Sciatic nerve (tissue), 2 donors: ENCODE measurements around the gene ADGRF3. TPM values are rescaled to one million over a fixed set of nuclear protein-coding genes. Genes with fewer than 3 reads are reported as not detected.
A peak's percentile ranks its signal among the peaks of the same experiment; 100 is the strongest.
"Not testable (repeated sequence)": the region's sequence is repeated elsewhere in the genome, so short reads cannot be mapped to it uniquely, and the experiment has no call there.

Source experiments
- ATAC-seq: fragments of 200-7000 bp; cut with Tn5 transposase; one replicate; pipeline ENCODE4 v1.9.1; 2020; ENCODE audit warnings: mild to moderate bottlenecking, moderate library complexity
- DNase-seq: peaks from one replicate; pipeline ENCODE4 v3.0.0-alpha.2; 2020; ENCODE audit warnings: low spot score
- intact Hi-C: fragments of 100-400 bp; cut with DNase I; formaldehyde crosslinking; loops from one replicate; pipeline ENCODE4 v1.14.2; 2022
- total RNA-seq: library from RNA; stranded (reverse); fragmentation: NEBNext Ultra II Directional; extraction: Animal tissue kit (Norgen Biotek cat#: 25700); gene quantifications from one replicate; pipeline ENCODE4 v1.2.1, GENCODE V29; 2021
- donor health status: DM: no; HTN: no; CAD: no.
- donor health status: DM: no; HTN: no; CAD: no.

Gene ADGRF3
- total RNA-seq, 1 donor from 2014 or later, result not detected

DNA sequence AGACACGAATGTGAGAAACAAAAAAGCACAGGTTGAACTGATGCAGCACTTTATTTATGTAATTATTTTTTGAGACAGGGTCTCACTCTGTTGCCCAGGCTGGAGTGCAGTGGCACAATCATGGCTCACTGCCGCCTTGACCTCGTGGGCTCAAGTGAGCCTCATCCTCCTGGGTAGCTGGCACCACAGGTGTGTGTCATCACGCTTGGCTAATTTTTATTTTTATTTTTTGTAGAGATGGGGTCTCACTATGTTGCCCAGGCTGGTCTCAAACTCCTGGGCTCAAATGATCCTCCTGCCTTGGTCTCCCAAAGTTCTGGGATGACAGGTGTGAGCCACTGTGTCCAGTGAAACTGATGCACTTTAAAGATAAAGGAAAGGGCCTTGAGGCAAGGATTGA lies 17.5 kb downstream of the ADGRF3 start:
- not testable (repeated sequence) for DNase-seq, ATAC-seq
- intact Hi-C loops, result loop anchor here (10.0 kb wide), 1 partner anchor 84 kb away; the partner anchor contains the start of genes HADHA and HADHB

DNA sequence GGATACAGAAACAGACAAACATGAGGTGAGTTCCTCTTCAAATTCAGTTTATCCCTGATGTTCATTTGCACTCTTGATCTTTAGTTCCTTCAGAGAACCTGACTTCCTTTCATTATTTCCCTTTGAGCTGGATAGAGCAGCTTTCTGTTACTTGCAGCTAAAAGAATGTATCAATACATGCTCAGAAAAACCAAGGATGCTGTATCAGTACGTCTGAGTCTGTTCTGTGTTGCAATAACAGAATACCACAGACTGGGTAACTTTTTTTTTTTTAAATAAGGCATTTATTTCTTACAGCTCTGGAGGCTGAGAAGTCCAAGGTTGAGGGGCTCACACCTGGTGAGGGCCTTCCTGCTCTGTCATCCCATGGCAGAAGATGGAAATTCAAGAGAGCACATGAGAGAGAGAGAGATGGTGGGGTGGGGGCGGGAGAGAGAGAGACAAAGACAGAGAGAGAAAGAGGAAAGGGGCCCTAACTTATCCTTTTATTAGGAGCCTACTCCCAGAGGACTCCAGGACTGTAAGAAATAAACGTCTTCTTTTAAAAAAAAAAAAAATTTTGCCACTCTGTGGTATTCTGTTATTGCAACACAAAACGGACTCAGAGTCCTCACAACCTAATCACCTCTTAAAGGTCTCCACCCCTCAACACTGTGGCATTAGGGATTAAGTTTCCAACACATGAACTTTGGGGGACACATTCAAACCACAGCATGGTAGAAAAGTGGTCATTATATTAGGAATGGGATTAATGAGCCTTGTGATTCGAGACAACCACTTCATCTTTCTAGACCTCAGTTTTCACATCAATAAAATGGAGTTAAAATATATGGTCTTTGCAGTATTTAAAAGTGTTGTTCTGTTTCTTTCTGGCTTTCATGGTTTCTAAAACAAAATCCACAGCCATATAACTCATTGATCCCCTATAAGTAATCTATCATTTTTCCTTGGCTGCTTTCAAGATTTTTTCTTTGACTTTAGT lies 19.0 kb downstream of the ADGRF3 start:
- ATAC-seq (no peak), DNase-seq (no peak)
- intact Hi-C loops, result loop anchor here (10.0 kb wide), 1 partner anchor 83 kb away; the partner anchor contains the start of genes HADHA and HADHB

DNA sequence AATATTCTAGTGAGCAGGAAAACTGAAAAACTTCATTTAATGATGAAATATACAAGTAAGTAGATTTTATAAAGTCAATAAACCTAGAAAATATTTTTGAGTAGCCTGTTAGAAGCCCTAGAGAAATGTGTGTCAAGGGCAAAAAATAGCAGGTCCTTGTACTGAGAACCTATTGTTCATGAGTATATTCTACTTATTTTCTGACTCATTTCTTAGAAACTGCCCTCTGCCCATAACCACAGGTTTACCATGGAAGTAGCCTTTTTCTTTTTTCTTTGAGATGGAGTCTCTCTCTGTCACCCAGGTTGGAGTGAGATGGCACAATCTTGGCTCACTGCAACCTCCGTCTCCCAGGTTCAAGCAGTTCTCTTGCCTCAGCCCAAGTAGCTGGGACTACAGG lies 20.1 kb downstream of the ADGRF3 start:
- intact Hi-C loops, result loop anchor here (10.0 kb wide), 1 partner anchor 82 kb away; the partner anchor contains the start of genes HADHA and HADHB
- ATAC-seq (no peak), DNase-seq (no peak)

DNA sequence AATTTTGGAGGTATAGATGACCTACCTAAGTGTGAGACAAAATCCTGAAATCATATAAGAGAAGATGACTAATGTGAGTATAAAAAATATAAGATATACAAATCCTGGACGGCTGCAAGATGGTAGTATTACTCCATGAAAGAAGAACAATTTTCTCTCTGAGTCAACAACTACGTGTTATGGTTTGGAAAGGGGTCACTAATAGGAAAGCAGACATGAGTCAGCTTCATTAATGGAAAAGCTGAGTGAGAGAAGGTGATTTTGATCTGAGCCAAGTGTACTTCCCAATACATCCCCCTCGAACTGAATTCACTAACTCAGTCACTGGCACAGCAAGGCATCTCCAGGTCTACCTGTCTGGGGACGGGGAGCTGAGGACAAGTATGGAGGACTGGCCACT lies 20.7 kb downstream of the ADGRF3 start:
- DNase-seq, result no peak
- ATAC-seq, result no peak
- intact Hi-C loops, result loop anchor here (10.0 kb wide), 1 partner anchor 81 kb away; the partner anchor contains the start of genes HADHA and HADHB

DNA sequence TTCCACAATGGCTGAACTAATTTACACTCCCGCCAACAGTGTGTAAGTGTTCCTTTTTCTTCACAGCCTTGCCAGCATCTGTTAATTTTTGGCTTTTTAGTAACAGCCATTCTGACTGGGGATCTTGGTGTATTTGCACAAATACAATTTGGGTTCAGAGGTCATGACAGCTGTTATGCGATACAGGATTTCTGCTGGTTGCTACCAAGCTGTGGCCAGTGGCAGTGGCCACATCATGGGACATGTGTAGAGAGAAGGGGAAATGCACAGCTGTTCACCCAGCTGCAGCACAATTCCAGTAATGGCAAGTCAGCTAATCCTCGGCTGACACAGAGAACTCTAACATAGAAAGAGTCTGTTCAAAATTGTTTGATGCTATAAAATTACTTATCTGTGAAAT lies 21.7 kb downstream of the ADGRF3 start:
- intact Hi-C loops, result loop anchor here (10.0 kb wide), 1 partner anchor 80 kb away; the partner anchor contains the start of genes HADHA and HADHB

DNA sequence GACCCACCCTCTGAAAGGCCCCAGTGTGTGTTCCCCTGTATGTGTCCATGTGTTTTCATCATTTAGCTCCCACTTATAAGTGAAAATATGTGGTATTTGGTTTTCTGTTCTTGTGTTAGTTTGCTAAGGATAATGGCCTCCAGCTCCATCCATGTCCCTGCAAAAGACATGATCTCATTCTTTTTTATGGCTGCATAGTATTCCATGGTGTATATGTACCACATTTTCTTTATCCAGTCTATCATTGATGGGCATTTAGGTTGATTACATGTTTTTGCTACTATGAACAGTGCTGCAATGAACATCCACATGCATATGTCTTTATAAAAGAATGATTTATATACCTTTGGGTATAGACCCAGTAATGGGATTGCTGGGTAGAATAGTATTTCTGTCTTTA lies 22.1 kb downstream of the ADGRF3 start:
- not testable (repeated sequence) for DNase-seq, ATAC-seq
- intact Hi-C loops, result loop anchor here (10.0 kb wide), 1 partner anchor 80 kb away; the partner anchor contains the start of genes HADHA and HADHB

More for the DNA sequence above, 21.7 kb downstream of the ADGRF3 start:
- no peak for ATAC-seq
- no peak for DNase-seq

DNA sequence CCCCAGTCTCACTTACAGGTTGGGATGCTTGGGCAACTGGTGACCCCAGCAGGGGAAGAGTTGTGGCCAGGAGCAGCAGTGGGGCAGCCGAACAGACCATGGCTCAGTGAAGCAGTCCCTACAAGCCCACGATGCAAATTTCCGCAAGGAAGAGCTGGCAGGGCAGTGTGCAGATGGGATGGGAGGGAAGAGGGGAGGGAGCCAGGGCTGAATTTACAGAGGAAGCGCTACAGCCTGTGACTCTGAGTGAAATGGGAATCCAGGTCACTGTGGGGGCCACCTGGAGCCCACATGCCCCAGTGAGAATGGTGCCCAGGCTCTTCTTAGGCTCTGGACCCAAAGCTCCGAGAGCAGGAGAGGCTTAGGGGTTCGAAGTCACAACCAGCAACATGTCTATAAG lies 27.6 kb downstream of the ADGRF3 start:
- ATAC-seq (no peak), DNase-seq (no peak)
- intact Hi-C loops, result no loop called here

DNA sequence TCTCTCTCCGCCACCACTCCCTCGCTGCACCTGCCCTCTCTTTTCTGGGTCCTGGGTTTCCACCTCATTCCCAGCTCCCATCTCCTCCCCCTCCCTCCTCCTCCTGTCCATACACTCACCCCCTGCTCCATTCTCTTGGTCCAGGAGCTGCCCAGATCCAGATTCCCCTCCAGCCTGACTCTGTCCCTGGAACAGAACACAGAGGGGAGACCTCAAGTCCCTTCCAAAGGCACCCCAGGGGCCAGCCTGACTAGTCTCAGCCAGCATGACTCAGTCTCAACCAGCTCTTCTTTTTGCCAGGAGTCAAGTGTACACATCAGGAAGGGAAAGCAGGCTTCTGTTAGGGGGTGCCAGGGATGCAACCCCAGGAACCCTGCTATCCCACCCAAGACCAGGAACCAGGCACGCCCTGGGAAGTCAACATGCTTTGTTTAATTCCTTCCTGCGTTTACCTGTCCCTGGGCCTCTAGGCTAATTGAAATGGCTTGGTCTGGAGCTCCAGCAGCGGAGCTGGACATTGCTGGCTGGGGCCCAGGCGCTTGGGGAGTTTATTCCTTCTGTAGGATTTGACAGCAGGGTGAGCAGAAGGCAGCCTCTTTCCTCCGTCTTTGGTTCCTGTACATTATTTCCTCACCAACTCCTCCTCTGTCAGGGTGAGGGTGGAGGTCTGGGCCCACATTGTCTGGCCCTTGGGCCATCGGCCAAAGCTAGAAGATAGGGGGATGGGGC lies 29.0 kb downstream of the ADGRF3 start:
- intact Hi-C loops, result no loop called here
- DNase-seq (no peak), ATAC-seq (no peak)

DNA sequence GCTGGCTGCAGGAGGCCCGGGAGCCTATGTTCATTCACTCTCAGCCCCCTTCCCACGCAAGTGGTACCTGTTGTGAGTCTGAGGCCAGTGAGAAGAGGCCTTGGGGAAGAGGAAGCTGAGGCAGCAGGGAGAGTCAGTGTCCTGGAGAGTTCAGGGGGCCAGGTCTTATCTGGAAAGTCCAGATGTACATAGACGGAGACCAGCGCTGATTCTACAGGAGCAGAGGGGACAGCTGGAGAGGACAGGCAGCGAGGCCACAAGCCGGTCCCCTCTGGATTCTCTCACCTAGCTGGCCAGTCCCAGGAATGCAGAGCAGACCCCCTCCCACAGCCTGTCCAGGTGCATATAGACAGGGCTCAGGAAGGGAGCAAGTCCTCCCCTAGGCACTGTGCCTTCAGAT lies 29.7 kb downstream of the ADGRF3 start:
- no peak for ATAC-seq
- intact Hi-C loops, result no loop called here

DNA sequence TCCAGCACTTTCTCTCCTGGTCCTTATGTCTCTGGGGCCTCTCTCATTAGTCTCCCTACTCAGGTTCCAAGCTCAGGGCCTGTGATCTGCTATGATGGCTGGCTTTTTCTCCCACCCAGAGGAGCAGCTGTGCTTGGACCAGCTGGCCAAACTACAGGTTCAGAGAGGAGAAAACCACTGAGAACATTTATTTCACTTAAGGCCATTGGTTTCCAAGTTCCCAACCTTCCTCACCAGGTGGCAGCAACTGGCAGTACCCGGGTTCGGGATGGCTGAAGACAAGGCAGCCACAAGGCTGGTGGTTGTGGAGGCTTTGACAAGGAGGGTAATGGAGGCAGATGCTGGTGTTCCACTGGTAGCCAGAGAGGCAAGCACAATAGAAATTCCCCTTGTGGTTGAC lies 30.5 kb downstream of the ADGRF3 start:
- no peak for DNase-seq
- intact Hi-C loops, result no loop called here

More for the DNA sequence above, 29.7 kb downstream of the ADGRF3 start:
- DNase-seq, result no peak

DNA sequence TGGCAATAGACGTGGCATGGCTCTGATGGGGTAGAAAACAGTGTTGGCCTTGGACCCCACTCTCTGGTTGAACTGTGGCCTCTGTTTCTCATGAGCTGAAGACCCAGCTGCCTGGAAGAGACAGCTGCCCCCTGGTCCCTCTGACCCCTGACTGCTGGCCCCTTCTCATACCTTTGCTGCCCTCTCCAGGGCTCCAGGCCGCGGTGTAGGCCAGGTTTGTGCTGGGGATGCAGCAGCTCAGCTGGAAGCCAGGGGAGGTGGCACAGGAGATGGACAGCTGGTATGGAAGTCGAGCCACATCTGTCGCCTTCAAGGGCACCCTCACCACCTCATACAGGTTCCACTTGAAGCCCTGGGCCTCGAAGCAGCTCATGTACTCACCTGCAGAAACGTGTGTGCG lies 32.3 kb downstream of the ADGRF3 start:
- intact Hi-C loops, result no loop called here
- DNase-seq, result no peak
- no peak for ATAC-seq

More for the DNA sequence above, 30.5 kb downstream of the ADGRF3 start:
- ATAC-seq, result no peak

DNA sequence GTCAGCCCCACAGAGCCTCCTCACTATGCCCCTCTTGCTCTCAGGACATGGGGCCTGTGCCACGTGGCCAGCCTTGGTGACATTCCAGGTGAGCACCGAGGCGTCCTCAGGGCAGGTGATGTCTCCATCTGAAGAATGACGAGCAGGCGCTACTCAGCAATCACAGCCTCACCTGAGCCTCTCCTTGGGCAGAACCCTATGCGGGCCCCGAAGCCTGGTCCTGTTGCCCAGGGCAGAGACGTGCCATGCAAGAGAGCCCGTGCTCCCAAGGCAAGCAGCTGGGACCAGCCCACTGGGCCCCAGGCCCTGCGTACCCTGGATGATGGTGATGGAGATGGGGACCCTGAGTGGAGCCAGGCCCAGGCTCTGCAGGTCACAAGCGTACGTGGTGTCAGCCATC lies 33.1 kb downstream of the ADGRF3 start:
- no peak for DNase-seq
- ATAC-seq, result no peak
- intact Hi-C loops, result no loop called here

DNA sequence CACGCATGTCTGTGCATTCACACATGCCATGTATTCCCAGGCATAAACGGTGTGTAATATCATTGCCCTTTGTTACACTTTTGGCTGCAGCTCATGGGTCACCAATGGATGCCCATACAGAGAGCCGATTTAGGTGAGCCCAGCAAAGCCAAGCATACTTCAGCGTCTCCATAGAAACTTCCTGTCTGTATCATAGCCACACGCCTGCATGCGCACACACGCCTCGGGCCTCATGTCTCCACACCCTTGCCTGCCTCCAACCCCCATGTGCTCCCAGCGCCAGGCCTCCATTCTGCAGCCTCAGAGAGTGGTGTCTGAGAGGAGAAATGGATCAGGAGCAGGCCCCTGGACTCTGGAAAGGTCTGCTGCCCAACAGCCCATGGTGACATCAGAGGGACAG lies 34.1 kb downstream of the ADGRF3 start:
- ATAC-seq, result no peak
- no peak for DNase-seq
- intact Hi-C loops, result no loop called here

DNA sequence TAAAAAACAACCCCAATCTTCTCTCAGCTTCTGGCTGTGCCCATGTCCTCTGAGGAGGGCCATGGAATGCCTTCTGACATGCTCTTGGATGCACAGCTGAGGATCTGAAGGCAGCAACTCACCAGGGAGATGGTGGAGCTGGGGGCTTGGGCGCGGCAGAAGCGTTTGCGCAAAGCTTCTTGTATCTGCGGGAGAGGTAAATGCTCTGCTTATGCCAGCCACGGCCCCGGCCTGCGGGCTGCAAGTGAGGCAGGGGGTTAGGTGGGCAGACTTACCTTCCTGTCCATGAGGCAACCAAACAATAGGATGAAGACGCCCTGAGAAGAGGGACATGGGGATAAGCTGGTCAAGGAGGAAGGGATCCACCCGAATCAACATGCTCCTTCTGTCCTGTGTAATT lies 36.7 kb downstream of the ADGRF3 start:
- DNase-seq (no peak), ATAC-seq (no peak)
- intact Hi-C loops, result no loop called here

DNA sequence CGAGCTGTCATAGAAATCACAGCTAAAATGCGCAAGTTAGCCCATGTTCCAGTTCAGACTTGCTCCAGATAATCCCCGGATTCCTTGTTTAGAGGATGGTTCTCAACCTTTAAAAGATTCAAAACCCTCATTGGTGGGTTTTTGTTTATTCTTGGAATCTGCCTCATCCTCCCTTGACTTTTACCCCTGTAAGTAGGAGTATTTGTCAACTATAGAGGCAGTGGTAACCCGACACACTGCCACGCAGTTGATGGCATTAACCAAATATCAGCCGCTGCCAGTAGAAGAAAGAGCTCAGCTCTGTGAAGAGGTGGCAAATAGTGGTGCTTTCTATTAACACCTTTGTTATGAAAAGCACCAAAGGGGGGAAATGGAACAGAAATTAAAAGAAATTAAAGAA lies 41.0 kb downstream of the ADGRF3 start:
- ATAC-seq (no peak), DNase-seq (no peak)
- intact Hi-C loops, result no loop called here

DNA sequence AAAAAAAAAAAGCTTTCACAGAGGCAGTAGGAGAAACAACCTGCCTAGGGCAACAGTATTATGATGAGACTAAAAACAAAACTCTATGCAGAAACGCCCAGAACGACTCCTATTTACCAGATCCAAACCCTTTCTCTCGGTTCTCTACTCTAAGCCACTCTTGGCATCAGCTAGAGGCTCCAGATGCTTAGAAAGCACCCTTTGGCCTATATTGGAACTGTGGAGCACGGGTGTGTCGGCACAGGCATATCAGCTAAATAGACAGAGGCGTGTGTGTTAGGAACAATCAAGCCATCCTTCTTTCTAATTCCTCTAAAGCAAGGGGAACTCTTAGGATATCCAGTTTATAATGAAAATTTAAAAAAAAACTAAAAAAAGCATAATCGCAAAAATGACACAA lies 41.5 kb downstream of the ADGRF3 start:
- ATAC-seq, result peak; percentile 80
- intact Hi-C loops, DNase-seq: not testable (repeated sequence)

DNA sequence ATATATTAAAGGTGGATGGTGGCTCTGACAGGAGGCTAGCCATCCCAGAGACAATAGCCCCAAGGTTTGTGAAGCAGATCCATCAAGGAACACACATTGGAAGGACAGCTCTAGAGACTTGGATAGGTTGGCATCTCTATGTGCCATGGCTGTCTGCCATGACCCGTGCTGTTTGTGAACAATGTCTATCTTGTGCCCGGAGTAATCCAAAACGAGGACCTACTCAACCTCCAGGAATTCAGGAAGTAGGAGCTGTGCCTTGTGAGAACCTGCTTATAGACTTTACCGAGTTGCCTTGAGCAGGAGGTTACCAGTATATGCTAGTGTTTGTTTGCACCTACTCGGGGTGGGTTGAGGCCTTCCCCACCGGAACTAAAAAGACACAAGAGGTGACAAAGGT lies 43.7 kb downstream of the ADGRF3 start:
- intact Hi-C loops, result no loop called here
- DNase-seq (no peak), ATAC-seq (no peak)

DNA sequence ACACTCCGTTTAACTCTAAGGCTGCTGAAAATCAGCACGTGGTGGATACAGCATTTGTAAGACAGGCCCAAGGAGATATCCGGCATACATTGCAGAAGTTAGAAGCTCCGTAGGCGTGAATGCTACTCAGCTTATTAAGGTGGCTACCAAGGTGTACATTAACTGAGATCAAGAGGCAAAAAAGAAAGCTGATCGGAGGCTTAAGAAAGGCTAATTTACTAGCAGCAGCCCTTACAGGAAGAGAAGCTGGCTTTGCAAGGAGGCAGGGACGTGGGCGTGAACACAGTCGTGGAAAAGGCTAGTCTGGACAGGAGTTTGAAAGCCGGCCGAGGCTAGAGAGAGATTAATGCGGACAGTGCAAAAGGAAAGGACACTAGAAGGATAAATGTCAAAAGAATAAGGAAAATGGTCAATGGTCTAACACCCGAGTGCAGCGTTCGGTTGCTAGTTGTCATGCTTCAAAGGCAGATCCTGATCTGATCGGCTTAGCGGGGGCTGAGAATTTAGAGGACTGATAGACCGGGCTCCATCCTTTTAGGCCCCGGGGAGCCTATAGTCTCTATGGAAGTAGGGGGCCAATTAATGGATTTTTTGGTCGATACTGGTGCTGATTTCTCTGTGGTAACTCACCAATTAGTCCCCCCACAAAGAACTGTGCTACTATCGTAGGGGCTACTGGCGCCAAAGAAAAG lies 46.2 kb downstream of the ADGRF3 start:
- DNase-seq (no peak), ATAC-seq (peak; percentile 56)
- intact Hi-C loops, result no loop called here
